HG03066 (cell line): Measurements from ENCODE around the gene EPN3.

ENCODE experiments used
- ATAC-seq: cut with Tn5 transposase; IDR thresholded peaks from one replicate; pipeline ENCODE4 v1.9.1; 2021; ENCODE audit warnings: low read depth; ENCODE audit not compliant: unreplicated experiment

Gene EPN3

GRCh38 chr17:50564916-50565315 is 32.4 kb downstream of the EPN3 start:
- ATAC-seq: no peak

GRCh38 chr17:50565402-50566350 is 33.1 kb downstream of the EPN3 start:
- ATAC-seq: no peak

GRCh38 chr17:50566886-50567285 is 34.4 kb downstream of the EPN3 start:
- ATAC-seq: no peak

- ATAC-seq: no peak
These were observed 36.1 kb downstream of the EPN3 start for GRCh38 chr17:50568659-50569058.

- no peak for ATAC-seq
These were observed 37.1 kb downstream of the EPN3 start for GRCh38 chr17:50569592-50569991.

- ATAC-seq: no peak
These were observed 37.5 kb downstream of the EPN3 start for GRCh38 chr17:50570032-50570431.

- no peak for ATAC-seq
These were observed 38.0 kb downstream of the EPN3 start for GRCh38 chr17:50570528-50570927.

- no peak for ATAC-seq
These were observed 39.1 kb downstream of the EPN3 start for GRCh38 chr17:50571681-50572080.

GRCh38 chr17:50572541-50572940 is 40.0 kb downstream of the EPN3 start:
- ATAC-seq: no peak

- no peak for ATAC-seq
These were observed 41.5 kb downstream of the EPN3 start for GRCh38 chr17:50573866-50574611.

GRCh38 chr17:50575581-50576210 is 43.2 kb downstream of the EPN3 start:
- ATAC-seq: no peak

GRCh38 chr17:50576864-50577263 is 44.3 kb downstream of the EPN3 start:
- ATAC-seq: no peak

- ATAC-seq: no peak
These were observed 45.0 kb downstream of the EPN3 start for GRCh38 chr17:50577451-50577954.

GRCh38 chr17:50578173-50578572 is 45.6 kb downstream of the EPN3 start:
- no peak for ATAC-seq

- no peak for ATAC-seq
These were observed 46.9 kb downstream of the EPN3 start for GRCh38 chr17:50579399-50579798.

GRCh38 chr17:50580646-50581045 is 48.1 kb downstream of the EPN3 start:
- ATAC-seq: no peak

GRCh38 chr17:50581316-50581715 is 48.8 kb downstream of the EPN3 start:
- no peak for ATAC-seq

GRCh38 chr17:50582741-50583140 is 50.2 kb downstream of the EPN3 start:
- ATAC-seq: no peak

GRCh38 chr17:50583641-50584040 is 51.1 kb downstream of the EPN3 start:
- ATAC-seq: no peak

- ATAC-seq: no peak
These were observed 51.6 kb downstream of the EPN3 start for GRCh38 chr17:50584116-50584515.

- ATAC-seq: no peak
These were observed 52.2 kb downstream of the EPN3 start for GRCh38 chr17:50584749-50585148.
